NT2/D1 (cell line): Measurements from ENCODE around the gene C19orf85.

Experiments used
- DNase-seq: peaks from one replicate; pipeline ENCODE4 v3.0.0-alpha.2; 2011; ENCODE audit warnings: low read depth, low spot score
- H3K27me3 ChIP-seq: 2 replicates; pipeline ENCODE4 v1.6.0; 2011; ENCODE audit warnings: mild to moderate bottlenecking; ENCODE audit not compliant: insufficient read length, insufficient read depth
- H3K36me3 ChIP-seq: 2 replicates; pipeline ENCODE4 v1.6.1; 2011; ENCODE audit warnings: mild to moderate bottlenecking, low read length, mixed read lengths; ENCODE audit not compliant: insufficient read depth, insufficient read length
- H3K4me1 ChIP-seq: 2 replicates; pipeline ENCODE4 v1.5.1; 2011; ENCODE audit not compliant: insufficient read depth, insufficient read length
- H3K4me3 ChIP-seq: 2 replicates; pipeline ENCODE4 v1.5.1; 2011; ENCODE audit warnings: low read depth; ENCODE audit not compliant: insufficient read length
- H3K9ac ChIP-seq: 2 replicates; pipeline ENCODE4 v1.6.0; 2011; ENCODE audit warnings: low read depth; ENCODE audit not compliant: insufficient read length
- H3K9me3 ChIP-seq: 2 replicates; pipeline ENCODE4 v1.5.1; 2011; ENCODE audit warnings: mild to moderate bottlenecking, low read length; ENCODE audit not compliant: insufficient read depth
- SUZ12 ChIP-seq: IDR thresholded peaks from 2 replicates; pipeline ENCODE4 v1.6.1; 2011; ENCODE audit not compliant: insufficient read length, insufficient read depth; ENCODE audit errors: extremely low read depth
- YY1 ChIP-seq: IDR thresholded peaks from 2 replicates; pipeline ENCODE4 v1.6.1; 2011; ENCODE audit not compliant: insufficient read length, insufficient read depth
- ZNF274 ChIP-seq: IDR thresholded peaks from 2 replicates; pipeline ENCODE4 v1.6.1; 2011; ENCODE audit warnings: mild to moderate bottlenecking, low read depth, low read length

C19orf85 gene

GRCh38 chr19:55457683-55458457 is 6.7 kb downstream of the C19orf85 start:
- no peak for TF ChIP-seq SUZ12
- no peak for TF ChIP-seq YY1
- TF ChIP-seq ZNF274, result no peak
- Histone ChIP-seq H3K4me3 (no peak overlapping the region), H3K9me3 (no peaks in the 10 kb centered on the region), H3K9ac (no peak overlapping the region), H3K36me3 (no peaks in the 10 kb centered on the region), H3K4me1 (peaks cover 2% of the 10 kb centered on the region), H3K27me3 (peaks cover 31% of the 10 kb centered on the region)
- DNase-seq, result no peak

DNA sequence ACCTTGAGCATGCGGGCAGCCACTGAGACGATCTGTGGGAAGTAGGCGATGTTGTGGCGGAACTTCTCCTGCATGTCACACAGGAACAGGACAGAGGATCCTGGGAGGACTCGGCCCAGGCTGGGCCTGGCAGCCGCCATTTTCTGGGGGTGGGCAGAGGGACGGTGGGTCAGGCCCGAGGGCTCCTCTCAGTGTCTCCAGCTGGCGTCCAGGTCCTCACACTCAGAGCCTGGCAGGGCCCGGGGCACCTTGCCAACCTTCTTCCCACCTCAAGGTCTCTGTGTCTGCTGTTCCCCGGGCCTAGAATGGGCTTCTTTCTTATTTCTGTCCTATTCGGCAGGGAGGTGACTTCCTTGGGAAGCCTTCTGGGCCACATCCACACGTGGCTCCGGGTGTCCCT is 8.2 kb downstream of the C19orf85 start:
- H3K4me3 ChIP-seq, result no peak overlapping the region
- no peaks in the 10 kb centered on the region for H3K9me3 ChIP-seq
- no peaks in the 10 kb centered on the region for H3K4me1 ChIP-seq
- H3K36me3 ChIP-seq, result no peaks in the 10 kb centered on the region
- TF ChIP-seq ZNF274, result no peak
- TF ChIP-seq YY1, result no peak
- no peak for TF ChIP-seq SUZ12
- DNase-seq, result no peak
- H3K27me3 ChIP-seq, result peaks cover 31% of the 10 kb centered on the region
- H3K9ac ChIP-seq, result no peak overlapping the region

- Histone ChIP-seq H3K4me1 (no peaks in the 10 kb centered on the region), H3K9me3 (no peaks in the 10 kb centered on the region), H3K36me3 (no peaks in the 10 kb centered on the region), H3K27me3 (peaks cover 31% of the 10 kb centered on the region), H3K9ac (no peak overlapping the region), H3K4me3 (no peak overlapping the region)
- DNase-seq, result no peak
- TF ChIP-seq SUZ12, result no peak
- no peak for TF ChIP-seq ZNF274
- TF ChIP-seq YY1, result no peak
These were observed 8.8 kb downstream of the C19orf85 start for GRCh38 chr19:55455576-55456235.

GRCh38 chr19:55454787-55455243 is 9.7 kb downstream of the C19orf85 start:
- no peaks in the 10 kb centered on the region for H3K4me1 ChIP-seq
- DNase-seq, result no peak
- peaks cover 37% of the 10 kb centered on the region for H3K27me3 ChIP-seq
- no peak for TF ChIP-seq SUZ12
- TF ChIP-seq YY1, result no peak
- no peak overlapping the region for H3K9ac ChIP-seq
- H3K4me3 ChIP-seq, result no peak overlapping the region
- no peaks in the 10 kb centered on the region for H3K9me3 ChIP-seq
- H3K36me3 ChIP-seq, result no peaks in the 10 kb centered on the region

GRCh38 chr19:55453511-55454260 is 10.9 kb downstream of the C19orf85 start:
- no peak overlapping the region for H3K9ac ChIP-seq
- no peaks in the 10 kb centered on the region for H3K36me3 ChIP-seq
- H3K4me3 ChIP-seq, result no peak overlapping the region
- H3K27me3 ChIP-seq, result peaks cover 46% of the 10 kb centered on the region
- no peak for DNase-seq
- TF ChIP-seq SUZ12, result no peak
- no peak for TF ChIP-seq YY1
- no peak for TF ChIP-seq ZNF274
- H3K9me3 ChIP-seq, result no peaks in the 10 kb centered on the region
- H3K4me1 ChIP-seq, result no peaks in the 10 kb centered on the region

- no peaks in the 10 kb centered on the region for H3K36me3 ChIP-seq
- TF ChIP-seq SUZ12 (no peak), ZNF274 (no peak), YY1 (no peak)
- H3K9ac ChIP-seq, result no peak overlapping the region
- no peak overlapping the region for H3K4me3 ChIP-seq
- peak; percentile 54 for DNase-seq
- peaks cover 54% of the 10 kb centered on the region for H3K27me3 ChIP-seq
- no peaks in the 10 kb centered on the region for H3K4me1 ChIP-seq
- no peaks in the 10 kb centered on the region for H3K9me3 ChIP-seq
These were observed 11.7 kb downstream of the C19orf85 start for GRCh38 chr19:55452749-55453346.
